Astrocyte of the cerebellum (primary cell): ENCODE measurements around the gene ANKRD33B.

Experiments
- DNase-seq: peaks from one replicate; pipeline ENCODE4 v3.0.0-alpha.2; 2011; ENCODE audit warnings: low read depth
- H3K4me3 ChIP-seq: 2 replicates; pipeline ENCODE4 v1.5.1; 2011; ENCODE audit warnings: mild to moderate bottlenecking, low read depth, low read length, moderate library complexity
- CTCF ChIP-seq: IDR thresholded peaks from 2 replicates; pipeline ENCODE4 v1.5.1; 2012; ENCODE audit warnings: low read length, low read depth, moderate library complexity, mild to moderate bottlenecking; ENCODE audit errors: missing control alignments
- in situ Hi-C: cut with HindIII; loops from 2 replicates; pipeline ENCODE4 v1.10.0; 2017; ENCODE audit warnings: low sequenced_read_pairs

The ANKRD33B gene

GRCh38 chr5:10666531-10667299 lies 102.8 kb downstream of the ANKRD33B start:
- TF ChIP-seq CTCF, result no peak

GRCh38 chr5:10667431-10668057 lies 103.7 kb downstream of the ANKRD33B start:
- no peak for TF ChIP-seq CTCF
- H3K4me3 ChIP-seq, result no peak overlapping the region
- in situ Hi-C loops, result loop anchor here (5.0 kb wide), 1 partner anchor 215 kb away; no protein-coding TSS in a partner anchor
- no peak for DNase-seq

More at GRCh38 chr5:10666531-10667299, 102.8 kb downstream of the ANKRD33B start:
- H3K4me3 ChIP-seq, result no peak overlapping the region
- DNase-seq, result no peak
- in situ Hi-C loops, result loop anchor here (5.0 kb wide), 1 partner anchor 214 kb away; no protein-coding TSS in a partner anchor

GRCh38 chr5:10668697-10669096 lies 104.8 kb downstream of the ANKRD33B start:
- no peak for TF ChIP-seq CTCF
- in situ Hi-C loops, result loop anchor here (5.0 kb wide), 1 partner anchor 216 kb away; no protein-coding TSS in a partner anchor
- no peak for DNase-seq
- no peak overlapping the region for H3K4me3 ChIP-seq

GRCh38 chr5:10669983-10670382 lies 106.1 kb downstream of the ANKRD33B start:
- DNase-seq, result no peak
- no peak overlapping the region for H3K4me3 ChIP-seq
- no peak for TF ChIP-seq CTCF
- in situ Hi-C loops, result loop anchor here (5.0 kb wide), 1 partner anchor 218 kb away; no protein-coding TSS in a partner anchor

- no peak for TF ChIP-seq CTCF
- no peak overlapping the region for H3K4me3 ChIP-seq
- in situ Hi-C loops, result no loop called here
- no peak for DNase-seq
Observed at GRCh38 chr5:10671041-10672008, 107.5 kb downstream of the ANKRD33B start.
